Activated naive CD8-positive, alpha-beta T cell treated with anti-CD3 and anti-CD28 coated beads, Interleukin-2, amount 10 ng/mL, durations not matched to agents 7 days and 5 days (primary cell): ENCODE measurements around the gene UGT2B17. TPM values are rescaled to one million over a fixed set of nuclear protein-coding genes. Genes with fewer than 3 reads are reported as not detected.
A peak's percentile ranks its signal among the peaks of the same experiment; 100 is the strongest.
"Not testable (repeated sequence)": the region's sequence is repeated elsewhere in the genome, so short reads cannot be mapped to it uniquely, and the experiment has no call there.

Experiments used
- ATAC-seq: fragments of 150-1000 bp; cut with Tn5 transposase; one replicate; pipeline ENCODE4 v1.10.0; 2021; ENCODE audit warnings: low read depth, moderate library complexity
- POLR2A ChIA-PET: fragments of 350-600 bp; sonication (Branson Sonifier 250); formaldehyde crosslinking; loops from one replicate; lab custom pipeline; 2021; ENCODE audit warnings: antibody characterized with exemption; lab: Charles Lee
- DNase-seq: peaks from one replicate; pipeline ENCODE4 v3.0.0; 2021
- H3K27ac Mint-ChIP-seq: one replicate; pipeline ENCODE4 v1.8.0; 2022; ENCODE audit warnings: mild to moderate bottlenecking, mixed read lengths
- H3K27me3 Mint-ChIP-seq: one replicate; pipeline ENCODE4 v1.8.0; 2022; ENCODE audit warnings: mild to moderate bottlenecking, moderate library complexity, mixed read lengths
- H3K36me3 Mint-ChIP-seq: one replicate; pipeline ENCODE4 v1.8.0; 2021; ENCODE audit warnings: mild to moderate bottlenecking, mixed read lengths
- H3K4me1 Mint-ChIP-seq: one replicate; pipeline ENCODE4 v1.8.0; 2021; ENCODE audit warnings: mixed read lengths
- H3K4me3 Mint-ChIP-seq: one replicate; pipeline ENCODE4 v1.8.0; 2022; ENCODE audit warnings: mild to moderate bottlenecking, moderate library complexity, mixed read lengths
- H3K9me3 Mint-ChIP-seq: one replicate; pipeline ENCODE4 v1.8.0; 2021; ENCODE audit warnings: mixed read lengths
- total RNA-seq, 2 experiments: library from RNA; stranded (reverse); gene quantifications; one replicate each; pipeline ENCODE4 v1.2.3, GENCODE V29; 2021

Gene UGT2B17
- total RNA-seq, 2 experiments from 2014 or later: not detected

DNA sequence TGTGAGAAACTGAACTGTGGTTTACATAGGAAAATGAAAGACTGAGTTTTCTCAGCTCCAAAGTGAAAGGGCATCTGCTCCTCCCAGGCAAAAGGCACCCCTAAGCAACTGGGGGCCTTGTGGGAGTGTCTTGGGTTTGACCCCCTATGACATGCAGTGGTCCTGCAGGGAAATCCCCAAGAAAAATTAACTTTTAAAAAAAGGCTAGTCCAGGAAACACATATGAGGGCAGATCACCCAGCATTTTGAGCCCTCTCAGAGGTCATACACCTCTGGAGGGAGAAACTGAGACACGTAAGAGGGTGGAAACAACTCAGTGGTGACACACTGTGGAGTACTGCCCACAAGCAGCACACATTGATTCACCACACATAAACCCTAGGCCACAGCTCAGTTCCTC lies 22.3 kb downstream of the UGT2B17 start:
- H3K4me3 Mint-ChIP-seq, H3K4me1 Mint-ChIP-seq, DNase-seq, H3K9me3 Mint-ChIP-seq, H3K27ac Mint-ChIP-seq, H3K27me3 Mint-ChIP-seq, POLR2A ChIA-PET, H3K36me3 Mint-ChIP-seq, ATAC-seq: not testable (repeated sequence)

GRCh38 chr4:68552818-68553811 lies 23.0 kb downstream of the UGT2B17 start:
- H3K9me3 Mint-ChIP-seq, H3K36me3 Mint-ChIP-seq, DNase-seq, H3K4me1 Mint-ChIP-seq, H3K4me3 Mint-ChIP-seq, ATAC-seq, H3K27me3 Mint-ChIP-seq, H3K27ac Mint-ChIP-seq, POLR2A ChIA-PET: not testable (repeated sequence)

GRCh38 chr4:68542742-68543141 lies 33.4 kb downstream of the UGT2B17 start:
- H3K27ac Mint-ChIP-seq, DNase-seq, H3K4me1 Mint-ChIP-seq, POLR2A ChIA-PET, H3K9me3 Mint-ChIP-seq, H3K36me3 Mint-ChIP-seq, H3K4me3 Mint-ChIP-seq, H3K27me3 Mint-ChIP-seq, ATAC-seq: not testable (repeated sequence)

- no peaks in the 10 kb centered on the region for H3K4me1 Mint-ChIP-seq
- no peaks in the 10 kb centered on the region for H3K27me3 Mint-ChIP-seq
- POLR2A ChIA-PET: no interaction called here
- no peaks in the 10 kb centered on the region for H3K36me3 Mint-ChIP-seq
- DNase-seq: no peak
- no peak for ATAC-seq
- H3K27ac Mint-ChIP-seq: no peak overlapping the region
- H3K9me3 Mint-ChIP-seq: peaks cover 8% of the 10 kb centered on the region
- H3K4me3 Mint-ChIP-seq: no peak overlapping the region
Measured at GRCh38 chr4:68536375-68536774, 39.7 kb downstream of the UGT2B17 start.

- no peaks in the 10 kb centered on the region for H3K4me1 Mint-ChIP-seq
- H3K4me3 Mint-ChIP-seq: no peak overlapping the region
- H3K9me3 Mint-ChIP-seq: peaks cover 10% of the 10 kb centered on the region
- H3K27ac Mint-ChIP-seq: no peak overlapping the region
- DNase-seq (no peak), ATAC-seq (no peak)
- POLR2A ChIA-PET: no interaction called here
- no peaks in the 10 kb centered on the region for H3K36me3 Mint-ChIP-seq
- no peaks in the 10 kb centered on the region for H3K27me3 Mint-ChIP-seq
Measured at GRCh38 chr4:68535974-68536373, 40.1 kb downstream of the UGT2B17 start.

DNA sequence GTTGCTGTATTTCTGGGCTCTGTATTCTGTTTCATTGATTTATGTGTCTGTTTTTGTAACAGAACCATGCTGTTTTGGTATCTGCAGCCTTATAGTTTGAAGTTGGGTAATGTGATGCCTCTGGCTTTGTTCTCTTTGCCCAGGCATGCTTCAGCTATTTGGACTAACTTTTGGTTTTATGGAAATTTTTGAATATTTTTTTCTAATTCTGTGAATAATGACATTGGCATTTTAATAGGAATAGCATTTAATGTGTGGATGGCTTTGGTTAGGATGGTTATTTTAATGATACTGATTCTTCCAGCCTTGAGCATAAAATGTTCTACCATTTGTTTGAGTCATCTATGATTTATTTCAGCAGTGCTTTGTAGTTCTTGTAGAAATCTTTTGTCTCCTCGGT lies 53.9 kb downstream of the UGT2B17 start:
- H3K4me3 Mint-ChIP-seq, POLR2A ChIA-PET, DNase-seq, H3K36me3 Mint-ChIP-seq, H3K9me3 Mint-ChIP-seq, H3K27ac Mint-ChIP-seq, ATAC-seq, H3K27me3 Mint-ChIP-seq, H3K4me1 Mint-ChIP-seq: not testable (repeated sequence)

DNA sequence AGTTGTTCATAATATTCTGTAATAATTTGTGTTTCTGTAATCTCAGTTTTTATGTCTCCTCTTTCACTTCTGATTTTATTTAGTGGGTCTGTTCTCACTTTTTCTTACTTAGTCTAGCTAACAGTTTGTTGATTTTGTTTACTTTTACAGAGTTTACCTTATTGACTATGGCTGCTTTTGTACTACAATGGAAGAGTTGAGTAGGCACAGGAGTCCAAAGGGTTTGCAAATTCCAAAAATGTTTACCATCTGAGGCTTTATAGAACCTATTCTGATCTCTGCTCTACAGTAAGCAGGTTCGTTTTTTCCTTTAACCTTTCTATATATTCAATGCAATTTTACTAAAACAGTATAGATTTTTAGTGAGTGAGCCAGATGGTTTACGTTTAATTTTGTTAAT lies 55.1 kb downstream of the UGT2B17 start:
- no peaks in the 10 kb centered on the region for H3K4me1 Mint-ChIP-seq

GRCh38 chr4:68518889-68519288 lies 57.2 kb downstream of the UGT2B17 start:
- Mint-ChIP-seq H3K9me3 (no peaks in the 10 kb centered on the region), H3K4me3 (no peak overlapping the region), H3K4me1 (no peaks in the 10 kb centered on the region), H3K27ac (no peak overlapping the region), H3K27me3 (no peaks in the 10 kb centered on the region), H3K36me3 (no peaks in the 10 kb centered on the region)
- POLR2A ChIA-PET: no interaction called here
- no peak for DNase-seq
- no peak for ATAC-seq

More for the DNA sequence above, 55.1 kb downstream of the UGT2B17 start:
- no peak overlapping the region for H3K4me3 Mint-ChIP-seq
- H3K27me3 Mint-ChIP-seq: no peaks in the 10 kb centered on the region
- no peak overlapping the region for H3K27ac Mint-ChIP-seq
- DNase-seq (no peak), ATAC-seq (no peak)
- H3K9me3 Mint-ChIP-seq: no peaks in the 10 kb centered on the region
- POLR2A ChIA-PET: no interaction called here
- H3K36me3 Mint-ChIP-seq: no peaks in the 10 kb centered on the region

DNA sequence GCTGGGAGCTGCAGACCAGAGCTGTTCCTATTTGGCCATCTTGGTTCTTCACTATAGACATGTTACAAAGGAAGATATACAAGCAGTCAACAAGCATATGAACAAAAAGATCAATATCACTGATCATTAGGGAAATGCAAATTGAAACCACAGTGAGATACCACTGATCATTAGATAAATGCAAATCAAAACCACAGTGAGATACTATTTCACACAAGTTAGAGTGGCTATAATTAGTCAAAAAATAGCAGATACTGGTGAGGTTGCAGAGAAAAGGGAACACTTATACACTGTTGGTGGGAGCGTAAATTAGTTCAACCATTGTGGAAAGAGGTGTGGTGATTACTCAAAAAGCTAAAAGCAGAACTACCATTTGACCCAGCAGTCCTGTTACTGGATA lies 70.7 kb downstream of the UGT2B17 start:
- H3K4me1 Mint-ChIP-seq, H3K27me3 Mint-ChIP-seq, H3K27ac Mint-ChIP-seq, ATAC-seq, DNase-seq, H3K4me3 Mint-ChIP-seq, H3K36me3 Mint-ChIP-seq, H3K9me3 Mint-ChIP-seq, POLR2A ChIA-PET: not testable (repeated sequence)

- H3K9me3 Mint-ChIP-seq, H3K4me3 Mint-ChIP-seq, ATAC-seq, H3K27ac Mint-ChIP-seq, H3K36me3 Mint-ChIP-seq, H3K27me3 Mint-ChIP-seq, POLR2A ChIA-PET, H3K4me1 Mint-ChIP-seq, DNase-seq: not testable (repeated sequence)
Measured at GRCh38 chr4:68504836-68505235, 71.3 kb downstream of the UGT2B17 start.

DNA sequence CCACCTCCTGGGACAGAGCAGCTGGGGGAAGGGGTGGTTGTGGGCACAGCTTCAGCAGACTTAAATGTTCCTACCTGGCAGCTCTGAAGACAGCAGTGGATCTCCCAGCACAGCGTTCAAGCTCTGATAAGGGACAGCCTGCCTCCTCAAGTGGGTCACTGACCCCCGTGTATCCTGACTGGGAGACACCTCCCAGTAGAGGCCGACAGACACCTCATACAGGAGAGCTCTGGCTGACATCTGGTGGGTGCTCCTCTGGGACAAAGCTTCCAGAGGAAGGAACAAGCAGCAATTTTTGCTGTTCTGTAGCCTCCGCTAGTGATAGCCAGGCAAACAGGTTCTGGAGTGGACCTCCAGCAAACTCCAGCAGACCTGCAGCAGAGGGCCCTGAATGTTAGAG lies 72.7 kb downstream of the UGT2B17 start:
- H3K36me3 Mint-ChIP-seq, POLR2A ChIA-PET, H3K4me1 Mint-ChIP-seq, H3K9me3 Mint-ChIP-seq, ATAC-seq, H3K27ac Mint-ChIP-seq, DNase-seq, H3K4me3 Mint-ChIP-seq, H3K27me3 Mint-ChIP-seq: not testable (repeated sequence)

GRCh38 chr4:68499021-68499420 lies 77.1 kb downstream of the UGT2B17 start:
- Mint-ChIP-seq H3K36me3 (no peaks in the 10 kb centered on the region), H3K4me3 (no peak overlapping the region), H3K27me3 (no peaks in the 10 kb centered on the region), H3K4me1 (peaks cover 3% of the 10 kb centered on the region), H3K9me3 (peaks cover under 1% of the 10 kb centered on the region), H3K27ac (no peak overlapping the region)
- DNase-seq: no peak
- ATAC-seq: no peak
- POLR2A ChIA-PET: no interaction called here

DNA sequence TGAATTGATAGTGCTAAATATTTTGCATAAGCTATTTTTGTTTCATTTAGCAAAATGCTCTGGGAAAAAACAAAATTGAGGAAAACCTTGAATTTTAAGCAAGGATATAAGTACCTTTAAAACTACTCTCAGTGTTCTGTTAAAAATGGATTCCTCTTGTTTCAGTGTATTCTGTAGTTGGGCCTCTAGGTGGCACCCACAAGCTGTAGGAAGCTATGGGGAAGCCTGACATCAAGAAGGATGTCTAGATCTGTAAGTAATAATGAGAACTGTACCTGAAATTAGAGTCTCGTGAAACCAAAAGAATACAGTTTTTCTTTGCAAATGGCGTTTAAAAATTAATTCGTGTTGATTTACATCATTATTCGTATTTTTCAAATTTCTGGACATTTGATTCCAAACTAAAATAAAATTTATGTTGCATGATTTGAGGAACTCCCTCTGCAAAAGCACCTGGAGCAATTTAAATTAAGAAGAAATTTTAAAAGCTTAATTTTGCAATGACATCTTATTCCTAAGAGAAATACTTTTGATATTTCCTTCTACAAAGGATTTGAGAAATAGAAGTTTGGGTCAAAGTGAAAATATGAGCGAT lies 77.6 kb downstream of the UGT2B17 start:
- Mint-ChIP-seq H3K9me3 (no peaks in the 10 kb centered on the region), H3K4me1 (peaks cover 3% of the 10 kb centered on the region), H3K36me3 (no peaks in the 10 kb centered on the region), H3K27me3 (no peaks in the 10 kb centered on the region), H3K4me3 (no peak overlapping the region), H3K27ac (no peak overlapping the region)
- POLR2A ChIA-PET: no interaction called here
- DNase-seq (peak; percentile 38), ATAC-seq (peak; percentile 87)

- Mint-ChIP-seq H3K27me3 (no peaks in the 10 kb centered on the region), H3K4me3 (no peak overlapping the region), H3K27ac (no peak overlapping the region)
Measured at GRCh38 chr4:68494688-68495087, 81.4 kb downstream of the UGT2B17 start.

More at GRCh38 chr4:68494688-68495087, 81.4 kb downstream of the UGT2B17 start:
- Mint-ChIP-seq H3K9me3 (no peaks in the 10 kb centered on the region), H3K36me3 (no peaks in the 10 kb centered on the region), H3K4me1 (peaks cover 3% of the 10 kb centered on the region)
- POLR2A ChIA-PET: no interaction called here
- no peak for DNase-seq
- no peak for ATAC-seq
